ENCODE results near the gene SGCA. TPM values are rescaled to one million over a fixed set of nuclear protein-coding genes. Genes with fewer than 3 reads are reported as not detected.

Gene SGCA
- total RNA-seq, 2 experiments from 2014 or later: 0.30 TPM; not detected in 1

GRCh38 chr17:50218771-50219315, 53.0 kb downstream of the SGCA start:
- POLR2A ChIA-PET: no interaction called here
- CTCF ChIA-PET: no interaction called here
- H3K27me3 Mint-ChIP-seq: peaks cover 27% of the 10 kb centered on the region
- no peak overlapping the region for H3K4me3 Mint-ChIP-seq
- H3K27ac Mint-ChIP-seq: no peak overlapping the region
- no peaks in the 10 kb centered on the region for H3K9me3 Mint-ChIP-seq
- DNase-seq: no peak
- peaks cover 7% of the 10 kb centered on the region for H3K4me1 Mint-ChIP-seq
- no peaks in the 10 kb centered on the region for H3K36me3 Mint-ChIP-seq (ENCODE audit: low read depth)

- CTCF ChIA-PET: no interaction called here
- Mint-ChIP-seq H3K27me3 (peaks cover 26% of the 10 kb centered on the region), H3K4me3 (no peak overlapping the region)
Observed at GRCh38 chr17:50219342-50219741, 53.5 kb downstream of the SGCA start.

GRCh38 chr17:50219939-50220465, 54.2 kb downstream of the SGCA start:
- peaks cover 7% of the 10 kb centered on the region for H3K4me1 Mint-ChIP-seq
- H3K9me3 Mint-ChIP-seq: no peaks in the 10 kb centered on the region
- POLR2A ChIA-PET: interaction anchor here (1.2 kb wide), 1 partner anchor 54 kb away, joined by 3 read pairs; the partner anchor contains the start of gene TMEM92
- CTCF ChIA-PET: interaction anchor here (1.6 kb wide), 1 partner anchor 18 kb away, joined by 3 read pairs; no protein-coding TSS in a partner anchor
- peaks cover 22% of the 10 kb centered on the region for H3K27me3 Mint-ChIP-seq
- no peak for DNase-seq
- no peak overlapping the region for H3K27ac Mint-ChIP-seq
- H3K36me3 Mint-ChIP-seq (ENCODE audit: low read depth): peaks cover 2% of the 10 kb centered on the region
- no peak overlapping the region for H3K4me3 Mint-ChIP-seq

More at GRCh38 chr17:50219342-50219741, 53.5 kb downstream of the SGCA start:
- POLR2A ChIA-PET: interaction anchor here (1.2 kb wide), 1 partner anchor 54 kb away, joined by 3 read pairs; the partner anchor contains the start of gene TMEM92
- Mint-ChIP-seq H3K27ac (no peak overlapping the region), H3K9me3 (no peaks in the 10 kb centered on the region), H3K4me1 (peaks cover 7% of the 10 kb centered on the region), H3K36me3 (ENCODE audit: low read depth) (no peaks in the 10 kb centered on the region)
- no peak for DNase-seq

- ChIA-PET CTCF (interaction anchor here (1.6 kb wide), 1 partner anchor 17 kb away, joined by 3 read pairs; no protein-coding TSS in a partner anchor), POLR2A (no interaction called here)
- Mint-ChIP-seq H3K27ac (no peak overlapping the region), H3K4me1 (peaks cover 7% of the 10 kb centered on the region), H3K4me3 (no peak overlapping the region), H3K36me3 (ENCODE audit: low read depth) (peaks cover 2% of the 10 kb centered on the region), H3K27me3 (peaks cover 18% of the 10 kb centered on the region), H3K9me3 (peaks cover 7% of the 10 kb centered on the region)
- no peak for DNase-seq
Observed at GRCh38 chr17:50220811-50221210, 55.0 kb downstream of the SGCA start.

- H3K9me3 Mint-ChIP-seq: peaks cover 8% of the 10 kb centered on the region
- ChIA-PET CTCF (interaction anchor here (1.0 to 1.6 kb wide), 2 partner anchors 16 to 176 kb away, joined by 3 read pairs; partner anchors contain the start of gene LRRC59), POLR2A (no interaction called here)
- no peak overlapping the region for H3K4me3 Mint-ChIP-seq
- H3K27ac Mint-ChIP-seq: no peak overlapping the region
- H3K4me1 Mint-ChIP-seq: peaks cover 7% of the 10 kb centered on the region
- H3K27me3 Mint-ChIP-seq: peaks cover 18% of the 10 kb centered on the region
- peak; percentile 29 for DNase-seq
- H3K36me3 Mint-ChIP-seq (ENCODE audit: low read depth): peaks cover 2% of the 10 kb centered on the region
Observed at GRCh38 chr17:50221266-50221863, 55.6 kb downstream of the SGCA start.

GRCh38 chr17:50221864-50222545, 56.2 kb downstream of the SGCA start:
- H3K27ac Mint-ChIP-seq: no peak overlapping the region
- ChIA-PET POLR2A (no interaction called here), CTCF (interaction anchor here (1.0 to 1.6 kb wide), 2 partner anchors 16 to 176 kb away, joined by 3 read pairs; partner anchors contain the start of gene LRRC59)
- peaks cover 18% of the 10 kb centered on the region for H3K27me3 Mint-ChIP-seq
- peaks cover 8% of the 10 kb centered on the region for H3K9me3 Mint-ChIP-seq
- H3K4me1 Mint-ChIP-seq: peaks cover 7% of the 10 kb centered on the region
- H3K4me3 Mint-ChIP-seq: no peak overlapping the region
- DNase-seq: no peak
- H3K36me3 Mint-ChIP-seq (ENCODE audit: low read depth): peaks cover 2% of the 10 kb centered on the region

GRCh38 chr17:50222922-50223321, 57.1 kb downstream of the SGCA start:
- Mint-ChIP-seq H3K27me3 (peaks cover 14% of the 10 kb centered on the region), H3K4me1 (peaks cover 7% of the 10 kb centered on the region), H3K4me3 (no peak overlapping the region), H3K27ac (no peak overlapping the region), H3K9me3 (peaks cover 8% of the 10 kb centered on the region), H3K36me3 (ENCODE audit: low read depth) (peaks cover 2% of the 10 kb centered on the region)
- ChIA-PET CTCF (no interaction called here), POLR2A (no interaction called here)
- no peak for DNase-seq

Other genes starting within 250 kb of the SGCA start
- gene DLX4, start 196.8 kb upstream of the SGCA start, total RNA-seq: under 1 TPM; 0.28 TPM
- gene DLX3, start 170.8 kb upstream of the SGCA start, total RNA-seq: not detected
- gene ITGA3, start 109.9 kb upstream of the SGCA start, total RNA-seq: 10 to 100 TPM; 12.5 to 13.4 TPM
- 10 to 100 TPM; 19.6 to 23.4 TPM for gene PDK2, start 70.7 kb upstream of the SGCA start, total RNA-seq
- 1 to 10 TPM in 1 of 2 experiments, under 1 TPM in 1; 0.68 to 1.3 TPM for gene SAMD14, start 35.8 kb upstream of the SGCA start, total RNA-seq
- 100 to 1,000 TPM; 136 to 137 TPM for gene PPP1R9B, start 15.3 kb upstream of the SGCA start, total RNA-seq
- gene COL1A1, start 35.6 kb downstream of the SGCA start, total RNA-seq: under 1 TPM; 0.50 to 0.55 TPM
- under 1 TPM in 1 of 2 experiments, not detected in 1; 0.08 TPM for gene TMEM92, start 108.5 kb downstream of the SGCA start, total RNA-seq
- 10 to 100 TPM; 26.7 to 29.7 TPM for gene XYLT2, start 180.1 kb downstream of the SGCA start, total RNA-seq
- gene MRPL27, start 207.2 kb downstream of the SGCA start, total RNA-seq: 10 to 100 TPM; 56.5 to 57.5 TPM
- gene EME1, start 207.2 kb downstream of the SGCA start, total RNA-seq: 10 to 100 TPM; 25.1 to 26.1 TPM
- gene LRRC59, start 231.5 kb downstream of the SGCA start, total RNA-seq: 10 to 100 TPM; 67.1 to 68.9 TPM